Measurements from ENCODE around the gene AGAP1. TPM values are rescaled to one million over a fixed set of nuclear protein-coding genes. Genes with fewer than 3 reads are reported as not detected.

Gene AGAP1
- polyA plus RNA-seq, 1 donor from 2014 or later = 17.4 TPM

GRCh38 chr2:235498946-235499812 is 5.3 kb downstream of the AGAP1 start:
- Histone ChIP-seq H4K20me1 (ENCODE audit: insufficient read depth) (peaks cover 3% of the 10 kb centered on the region), H3K4me2 (ENCODE audit: low read length) (no peak overlapping the region), H3K79me2 (replicated peaks; ENCODE audit: insufficient read depth, low read length) (peaks cover 74% of the 10 kb centered on the region), H3K4me3 (ENCODE audit: low read length) (no peak overlapping the region), H3K36me3 (ENCODE audit: insufficient read depth, low read length) (no peaks in the 10 kb centered on the region), H3F3A (ENCODE audit: insufficient read depth, low read length, poor library complexity, severe bottlenecking) (no peaks in the 10 kb centered on the region), H3K27ac (ENCODE audit: low read length) (no peak overlapping the region), H2AFZ (ENCODE audit: low read depth, low read length) (no peak overlapping the region), H3K9ac (ENCODE audit: low read length) (no peak overlapping the region), H3K9me3 (ENCODE audit: low read length) (no peaks in the 10 kb centered on the region), H3K9me2 (ENCODE audit: insufficient read depth, low read length) (no peaks in the 10 kb centered on the region), H3K27me3 (ENCODE audit: insufficient read depth, low read depth, low read length) (no peaks in the 10 kb centered on the region)
- TF ChIP-seq POLR2AphosphoS5 (IDR thresholded peaks at IDR 0.05) (no peak), EP300 (conservative IDR thresholded peaks at IDR 0.05; ENCODE audit: poor library complexity, severe bottlenecking) (no peak), REST (IDR thresholded peaks at IDR 0.05; ENCODE audit: borderline replicate concordance) (no peak)
- TF ChIP-seq, protein P1, sequence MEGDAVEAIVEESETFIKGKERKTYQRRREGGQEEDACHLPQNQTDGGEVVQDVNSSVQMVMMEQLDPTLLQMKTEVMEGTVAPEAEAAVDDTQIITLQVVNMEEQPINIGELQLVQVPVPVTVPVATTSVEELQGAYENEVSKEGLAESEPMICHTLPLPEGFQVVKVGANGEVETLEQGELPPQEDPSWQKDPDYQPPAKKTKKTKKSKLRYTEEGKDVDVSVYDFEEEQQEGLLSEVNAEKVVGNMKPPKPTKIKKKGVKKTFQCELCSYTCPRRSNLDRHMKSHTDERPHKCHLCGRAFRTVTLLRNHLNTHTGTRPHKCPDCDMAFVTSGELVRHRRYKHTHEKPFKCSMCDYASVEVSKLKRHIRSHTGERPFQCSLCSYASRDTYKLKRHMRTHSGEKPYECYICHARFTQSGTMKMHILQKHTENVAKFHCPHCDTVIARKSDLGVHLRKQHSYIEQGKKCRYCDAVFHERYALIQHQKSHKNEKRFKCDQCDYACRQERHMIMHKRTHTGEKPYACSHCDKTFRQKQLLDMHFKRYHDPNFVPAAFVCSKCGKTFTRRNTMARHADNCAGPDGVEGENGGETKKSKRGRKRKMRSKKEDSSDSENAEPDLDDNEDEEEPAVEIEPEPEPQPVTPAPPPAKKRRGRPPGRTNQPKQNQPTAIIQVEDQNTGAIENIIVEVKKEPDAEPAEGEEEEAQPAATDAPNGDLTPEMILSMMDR (IDR thresholded peaks at IDR 0.05; ENCODE audit: poor library complexity, severe bottlenecking) = no peak

DNA sequence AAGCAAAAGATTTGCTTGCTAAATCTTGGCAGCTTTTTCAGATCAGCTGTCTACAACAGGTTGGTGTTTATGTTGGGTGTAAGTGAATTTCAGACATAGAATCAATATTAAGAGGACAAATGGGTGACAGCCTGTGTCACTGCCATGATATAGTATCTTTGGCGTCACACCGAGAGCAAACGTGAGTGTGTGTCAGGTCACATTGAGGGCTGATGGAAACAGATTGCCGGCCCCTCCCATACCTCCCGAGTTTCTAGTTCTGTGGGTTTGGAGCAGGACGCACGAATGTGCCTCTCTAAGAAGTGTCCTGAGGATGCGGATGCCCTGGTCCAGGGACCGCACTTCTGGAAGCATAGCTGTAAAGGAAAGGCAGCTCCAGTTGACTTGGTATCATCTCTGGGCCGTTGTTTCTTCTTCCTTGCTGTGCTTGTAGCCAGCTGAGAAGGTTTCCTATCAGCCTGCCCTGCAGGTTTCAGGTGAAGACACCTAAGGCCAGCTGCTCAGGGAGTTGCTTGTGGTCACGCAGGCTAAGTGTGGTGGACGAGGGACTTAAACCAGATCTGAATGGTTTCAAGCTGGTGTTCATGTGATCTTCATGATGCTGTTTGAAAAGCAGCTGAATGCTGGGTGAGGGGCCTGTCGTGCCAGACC is 6.4 kb downstream of the AGAP1 start:
- no peak overlapping the region for H3K27ac ChIP-seq (ENCODE audit: low read length)
- H4K20me1 ChIP-seq (ENCODE audit: insufficient read depth) = peaks cover 3% of the 10 kb centered on the region
- H3K4me2 ChIP-seq (ENCODE audit: low read length) = no peak overlapping the region

More for the DNA sequence above, 6.4 kb downstream of the AGAP1 start:
- no peaks in the 10 kb centered on the region for H3K9me3 ChIP-seq (ENCODE audit: low read length)
- no peaks in the 10 kb centered on the region for H3K36me3 ChIP-seq (ENCODE audit: insufficient read depth, low read length)
- H2AFZ ChIP-seq (ENCODE audit: low read depth, low read length) = no peak overlapping the region
- H3K27me3 ChIP-seq (ENCODE audit: insufficient read depth, low read depth, low read length) = no peaks in the 10 kb centered on the region
- TF ChIP-seq SMC3 (conservative IDR thresholded peaks at IDR 0.05; ENCODE audit: poor library complexity) (no peak), MXI1 (conservative IDR thresholded peaks at IDR 0.05; ENCODE audit: poor library complexity, severe bottlenecking) (no peak), TAF1 (IDR thresholded peaks at IDR 0.05; ENCODE audit: low read depth) (no peak), EZH2 (IDR thresholded peaks at IDR 0.05; ENCODE audit: borderline replicate concordance, insufficient read depth, low read length, poor library complexity, severe bottlenecking) (no peak), REST (IDR thresholded peaks at IDR 0.05; ENCODE audit: borderline replicate concordance) (no peak), EP300 (conservative IDR thresholded peaks at IDR 0.05; ENCODE audit: poor library complexity, severe bottlenecking) (no peak), RAD21 (conservative IDR thresholded peaks at IDR 0.05) (no peak), POLR2AphosphoS5 (IDR thresholded peaks at IDR 0.05) (no peak)
- TF ChIP-seq, protein P1 (IDR thresholded peaks at IDR 0.05; ENCODE audit: poor library complexity, severe bottlenecking) = no peak
- no peaks in the 10 kb centered on the region for H3K9me2 ChIP-seq (ENCODE audit: insufficient read depth, low read length)
- H3K79me2 ChIP-seq (replicated peaks; ENCODE audit: insufficient read depth, low read length) = peaks cover 69% of the 10 kb centered on the region
- no peak overlapping the region for H3K4me3 ChIP-seq (ENCODE audit: low read length)
- H3K9ac ChIP-seq (ENCODE audit: low read length) = no peak overlapping the region
- no peaks in the 10 kb centered on the region for H3F3A ChIP-seq (ENCODE audit: insufficient read depth, low read length, poor library complexity, severe bottlenecking)

All from neural cell (in vitro differentiated cells).